ENCODE results near the gene MPC1L.

DNA sequence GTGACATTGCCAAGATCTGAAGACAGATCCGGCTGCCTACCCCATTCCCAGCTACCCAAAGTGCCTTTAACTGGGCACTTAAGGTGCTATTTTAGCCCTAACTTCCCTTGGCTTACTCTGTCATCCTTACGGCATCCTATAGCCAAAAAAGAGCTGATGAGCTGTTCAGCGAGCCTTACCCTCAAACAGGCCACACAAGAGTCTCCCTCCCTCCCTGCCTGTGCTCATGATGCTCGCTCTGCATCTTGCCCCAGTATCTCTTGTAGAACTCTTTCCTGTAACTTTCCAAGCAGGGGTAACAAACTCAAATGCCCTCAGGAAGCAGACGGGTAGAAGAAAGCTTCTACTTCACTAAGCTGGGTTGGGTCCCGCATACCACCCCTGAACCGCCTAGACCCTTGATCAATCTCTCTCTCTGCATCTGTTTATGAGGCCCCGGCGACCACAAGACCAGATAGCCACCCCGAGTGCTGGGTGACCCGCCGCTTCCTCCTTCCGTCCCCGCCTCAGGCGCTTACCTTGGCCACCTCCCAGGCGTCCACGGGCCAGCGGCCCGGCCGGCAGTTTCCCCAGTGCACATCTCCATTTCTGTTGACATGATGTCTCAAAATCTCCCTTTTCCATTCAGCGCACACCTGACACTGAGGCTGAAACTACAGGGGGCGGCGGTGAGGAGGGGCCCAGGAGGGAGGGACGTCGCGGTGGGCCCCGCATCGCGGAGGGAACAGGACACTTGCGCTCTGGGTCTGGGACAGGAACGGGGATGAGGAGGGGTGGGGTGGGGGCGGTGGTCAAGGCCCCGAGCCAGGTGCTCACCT, 23.5 kb downstream of the MPC1L start:
- TF ChIP-seq, protein P1, sequence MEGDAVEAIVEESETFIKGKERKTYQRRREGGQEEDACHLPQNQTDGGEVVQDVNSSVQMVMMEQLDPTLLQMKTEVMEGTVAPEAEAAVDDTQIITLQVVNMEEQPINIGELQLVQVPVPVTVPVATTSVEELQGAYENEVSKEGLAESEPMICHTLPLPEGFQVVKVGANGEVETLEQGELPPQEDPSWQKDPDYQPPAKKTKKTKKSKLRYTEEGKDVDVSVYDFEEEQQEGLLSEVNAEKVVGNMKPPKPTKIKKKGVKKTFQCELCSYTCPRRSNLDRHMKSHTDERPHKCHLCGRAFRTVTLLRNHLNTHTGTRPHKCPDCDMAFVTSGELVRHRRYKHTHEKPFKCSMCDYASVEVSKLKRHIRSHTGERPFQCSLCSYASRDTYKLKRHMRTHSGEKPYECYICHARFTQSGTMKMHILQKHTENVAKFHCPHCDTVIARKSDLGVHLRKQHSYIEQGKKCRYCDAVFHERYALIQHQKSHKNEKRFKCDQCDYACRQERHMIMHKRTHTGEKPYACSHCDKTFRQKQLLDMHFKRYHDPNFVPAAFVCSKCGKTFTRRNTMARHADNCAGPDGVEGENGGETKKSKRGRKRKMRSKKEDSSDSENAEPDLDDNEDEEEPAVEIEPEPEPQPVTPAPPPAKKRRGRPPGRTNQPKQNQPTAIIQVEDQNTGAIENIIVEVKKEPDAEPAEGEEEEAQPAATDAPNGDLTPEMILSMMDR (IDR thresholded peaks at IDR 0.05): no peak
- TF ChIP-seq POLR2A (IDR thresholded peaks at IDR 0.05): no peak
- TF ChIP-seq EP300 (IDR thresholded peaks at IDR 0.05): no peak
- no peak for TF ChIP-seq POLR2AphosphoS5 (IDR thresholded peaks at IDR 0.05)
